WI38 (cell line): Measurements from ENCODE around the gene GRIK3.

ENCODE experiments used
- H3K4me3 ChIP-seq: 2 replicates; pipeline ENCODE4 v1.5.1; 2011; ENCODE audit warnings: low read depth, mild to moderate bottlenecking, control low read depth, low read length
- TF ChIP-seq, protein P1 (sequence below): IDR thresholded peaks from 2 replicates; pipeline ENCODE4 v1.5.1; 2012; ENCODE audit warnings: low read depth, mild to moderate bottlenecking, control low read depth, low read length

GRIK3 gene

DNA sequence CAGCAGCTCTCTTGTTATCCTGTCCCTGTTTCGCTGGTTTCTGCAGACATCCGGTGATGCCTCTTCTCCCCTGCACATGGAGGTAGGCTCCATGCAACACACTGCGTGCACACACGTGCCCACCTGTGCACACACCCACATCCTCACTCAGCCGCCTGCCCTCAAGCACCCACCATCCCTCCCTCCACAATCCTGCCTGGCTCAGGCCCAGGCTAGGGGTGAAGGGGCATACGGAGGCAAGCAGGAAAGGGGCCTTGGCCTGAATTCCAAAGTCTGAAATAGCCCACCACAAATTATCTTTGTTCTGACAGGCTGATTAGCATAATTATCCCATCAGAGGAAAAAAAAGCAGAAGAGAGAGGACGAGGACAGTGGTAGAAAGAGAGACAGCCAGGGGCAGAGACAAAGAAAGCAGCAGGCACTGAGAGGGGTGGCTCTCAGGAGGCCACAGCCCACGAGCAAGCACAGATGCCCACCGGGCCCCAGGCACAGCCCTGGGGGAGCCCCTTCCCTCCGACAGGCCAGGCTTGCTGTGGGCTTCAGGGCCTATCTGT, 73.2 kb downstream of the GRIK3 start:
- no peak overlapping the region for H3K4me3 ChIP-seq
- TF ChIP-seq, protein P1, sequence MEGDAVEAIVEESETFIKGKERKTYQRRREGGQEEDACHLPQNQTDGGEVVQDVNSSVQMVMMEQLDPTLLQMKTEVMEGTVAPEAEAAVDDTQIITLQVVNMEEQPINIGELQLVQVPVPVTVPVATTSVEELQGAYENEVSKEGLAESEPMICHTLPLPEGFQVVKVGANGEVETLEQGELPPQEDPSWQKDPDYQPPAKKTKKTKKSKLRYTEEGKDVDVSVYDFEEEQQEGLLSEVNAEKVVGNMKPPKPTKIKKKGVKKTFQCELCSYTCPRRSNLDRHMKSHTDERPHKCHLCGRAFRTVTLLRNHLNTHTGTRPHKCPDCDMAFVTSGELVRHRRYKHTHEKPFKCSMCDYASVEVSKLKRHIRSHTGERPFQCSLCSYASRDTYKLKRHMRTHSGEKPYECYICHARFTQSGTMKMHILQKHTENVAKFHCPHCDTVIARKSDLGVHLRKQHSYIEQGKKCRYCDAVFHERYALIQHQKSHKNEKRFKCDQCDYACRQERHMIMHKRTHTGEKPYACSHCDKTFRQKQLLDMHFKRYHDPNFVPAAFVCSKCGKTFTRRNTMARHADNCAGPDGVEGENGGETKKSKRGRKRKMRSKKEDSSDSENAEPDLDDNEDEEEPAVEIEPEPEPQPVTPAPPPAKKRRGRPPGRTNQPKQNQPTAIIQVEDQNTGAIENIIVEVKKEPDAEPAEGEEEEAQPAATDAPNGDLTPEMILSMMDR = no peak

DNA sequence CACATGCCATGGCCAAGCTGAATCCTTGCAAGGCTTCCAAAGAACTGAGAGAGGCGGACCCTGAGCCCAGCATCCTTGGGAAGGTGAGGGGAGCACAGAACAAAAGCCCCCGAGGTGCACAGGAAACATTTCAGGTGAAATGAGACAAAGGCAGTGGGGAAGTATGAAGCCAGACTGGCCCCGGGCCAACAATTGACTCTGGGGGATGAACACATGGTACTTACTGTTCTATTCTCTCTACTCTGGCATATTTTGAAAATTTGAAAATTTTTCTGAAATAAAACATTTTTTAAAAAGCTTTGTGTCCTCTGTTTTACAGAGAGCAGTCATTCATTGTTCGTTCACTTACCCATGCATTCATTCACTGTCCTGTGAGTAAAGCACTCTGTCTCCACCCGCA, 77.7 kb downstream of the GRIK3 start:
- H3K4me3 ChIP-seq = no peak overlapping the region
- TF ChIP-seq, protein P1 = no peak

DNA sequence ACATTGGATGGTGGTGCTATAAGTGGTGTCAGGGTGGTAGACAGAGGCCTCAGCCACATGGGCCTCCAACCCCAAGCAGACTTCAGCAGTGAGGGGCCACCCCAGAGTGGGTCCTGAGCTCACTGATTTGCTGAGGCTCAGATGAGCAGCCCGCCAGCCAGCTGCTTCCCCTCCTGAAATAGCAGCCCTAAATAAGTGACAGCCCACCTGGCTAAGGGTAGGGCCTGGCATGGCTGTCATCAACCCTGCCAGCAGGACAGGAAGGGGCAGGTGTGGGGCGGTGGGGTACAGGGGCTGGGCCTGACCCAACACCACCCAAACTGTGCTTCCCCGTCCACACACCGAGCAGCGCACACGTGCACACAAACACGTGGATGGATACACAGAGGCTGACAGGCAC, 79.3 kb downstream of the GRIK3 start:
- TF ChIP-seq, protein P1 = no peak
- no peak overlapping the region for H3K4me3 ChIP-seq

DNA sequence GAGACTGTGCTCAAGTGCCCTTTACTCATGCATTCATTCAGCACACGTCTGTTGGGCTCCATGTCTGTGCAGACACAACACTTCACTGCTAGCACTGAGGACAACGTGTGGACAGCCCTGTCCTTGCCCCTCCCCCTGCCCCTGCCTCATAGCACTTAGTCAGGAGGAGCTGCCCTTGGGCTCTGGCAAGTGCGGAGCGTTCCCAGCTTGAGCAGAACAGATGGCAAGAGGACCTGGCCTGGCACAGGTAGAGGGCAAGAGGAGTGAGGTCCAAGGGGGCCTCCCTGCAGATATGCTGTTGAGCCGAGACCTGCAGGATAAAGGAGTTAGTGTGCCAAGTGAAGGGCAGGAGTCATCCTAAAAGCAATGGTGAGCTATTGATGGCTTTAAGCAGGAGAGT, 81.3 kb downstream of the GRIK3 start:
- no peak overlapping the region for H3K4me3 ChIP-seq
- TF ChIP-seq, protein P1 = no peak

DNA sequence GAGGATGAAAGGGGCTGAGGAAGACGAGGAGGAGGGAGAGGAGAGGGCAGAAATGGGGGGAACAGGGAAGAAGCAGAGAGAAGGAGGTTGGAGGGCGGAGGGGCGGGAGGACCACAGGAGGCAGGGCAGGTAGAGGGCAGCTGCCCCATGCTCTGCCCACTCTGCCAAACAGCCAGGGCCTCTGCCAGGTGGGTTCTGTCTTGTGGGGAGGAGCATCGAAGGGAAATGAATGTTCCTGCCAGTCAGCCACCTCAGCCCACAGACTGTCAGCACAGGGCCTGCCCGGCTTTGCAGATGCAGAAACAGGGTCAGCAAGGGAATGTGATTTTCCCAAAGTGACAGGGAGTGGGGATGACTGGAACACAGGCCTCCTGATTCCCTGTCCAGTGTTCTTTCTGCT, 82.6 kb downstream of the GRIK3 start:
- TF ChIP-seq, protein P1 = no peak
- no peak overlapping the region for H3K4me3 ChIP-seq

DNA sequence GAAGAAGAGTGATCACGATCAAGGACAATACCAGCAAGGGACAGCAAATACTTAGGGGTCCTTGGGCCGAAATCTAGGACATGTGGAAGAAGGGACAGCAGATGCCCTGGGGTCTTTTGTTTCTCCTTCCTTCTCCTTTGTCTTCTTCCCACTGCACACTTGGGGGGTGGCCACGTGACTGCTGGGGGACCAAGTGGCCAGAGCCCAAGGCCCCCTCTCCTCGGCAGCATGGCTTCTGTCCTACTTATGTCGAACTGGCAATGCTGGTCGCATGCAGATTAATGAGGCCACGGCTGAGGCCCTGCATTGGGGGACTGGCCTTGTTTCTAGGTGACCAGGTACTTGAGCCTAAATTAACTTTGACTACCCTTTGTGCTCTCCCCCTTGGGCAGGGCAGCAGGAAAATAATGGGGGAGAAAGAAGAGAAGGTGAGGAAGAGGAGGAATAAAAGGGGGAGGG, 83.0 kb downstream of the GRIK3 start:
- H3K4me3 ChIP-seq = no peak overlapping the region
- TF ChIP-seq, protein P1 = no peak

DNA sequence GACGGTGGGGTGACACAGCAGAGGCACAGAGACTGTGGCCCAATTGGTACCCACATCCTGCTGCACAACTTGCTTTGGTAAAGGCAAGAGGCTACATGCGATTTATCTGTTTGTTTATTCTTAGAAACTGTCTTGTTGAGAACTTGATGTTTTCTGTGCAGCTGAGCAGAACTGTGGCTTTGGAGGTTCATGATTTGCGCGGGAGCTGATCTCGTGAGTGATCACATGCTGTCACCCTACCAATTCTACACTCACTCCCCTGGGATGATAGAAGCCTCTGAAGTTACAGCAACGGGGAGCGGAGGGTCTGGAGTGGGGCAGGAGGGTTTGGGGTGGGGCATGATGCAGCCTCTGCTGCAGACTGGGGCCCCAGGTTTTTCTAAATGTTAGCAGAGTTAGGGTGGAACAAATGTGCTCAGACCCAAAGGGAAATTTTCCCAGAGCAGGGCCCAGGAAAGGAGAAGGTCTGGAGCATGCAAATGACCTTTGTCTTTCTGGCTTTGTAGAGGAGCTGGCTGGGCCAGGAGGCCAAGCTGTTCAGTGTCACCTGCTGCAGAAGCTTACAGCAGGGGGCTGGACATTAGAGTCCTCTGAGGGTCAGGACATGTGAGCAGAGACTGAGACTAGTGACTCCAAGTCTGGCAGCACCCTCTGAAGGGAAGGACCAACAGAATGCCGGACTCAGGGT, 83.6 kb downstream of the GRIK3 start:
- TF ChIP-seq, protein P1 = no peak
- no peak overlapping the region for H3K4me3 ChIP-seq
